GM19043 (cell line): ENCODE results near the gene ZNF18.

Experiments used
- ATAC-seq: cut with Tn5 transposase; IDR thresholded peaks from one replicate; pipeline ENCODE4 v1.9.1; 2021; ENCODE audit warnings: low read depth; ENCODE audit not compliant: unreplicated experiment

Gene ZNF18

DNA sequence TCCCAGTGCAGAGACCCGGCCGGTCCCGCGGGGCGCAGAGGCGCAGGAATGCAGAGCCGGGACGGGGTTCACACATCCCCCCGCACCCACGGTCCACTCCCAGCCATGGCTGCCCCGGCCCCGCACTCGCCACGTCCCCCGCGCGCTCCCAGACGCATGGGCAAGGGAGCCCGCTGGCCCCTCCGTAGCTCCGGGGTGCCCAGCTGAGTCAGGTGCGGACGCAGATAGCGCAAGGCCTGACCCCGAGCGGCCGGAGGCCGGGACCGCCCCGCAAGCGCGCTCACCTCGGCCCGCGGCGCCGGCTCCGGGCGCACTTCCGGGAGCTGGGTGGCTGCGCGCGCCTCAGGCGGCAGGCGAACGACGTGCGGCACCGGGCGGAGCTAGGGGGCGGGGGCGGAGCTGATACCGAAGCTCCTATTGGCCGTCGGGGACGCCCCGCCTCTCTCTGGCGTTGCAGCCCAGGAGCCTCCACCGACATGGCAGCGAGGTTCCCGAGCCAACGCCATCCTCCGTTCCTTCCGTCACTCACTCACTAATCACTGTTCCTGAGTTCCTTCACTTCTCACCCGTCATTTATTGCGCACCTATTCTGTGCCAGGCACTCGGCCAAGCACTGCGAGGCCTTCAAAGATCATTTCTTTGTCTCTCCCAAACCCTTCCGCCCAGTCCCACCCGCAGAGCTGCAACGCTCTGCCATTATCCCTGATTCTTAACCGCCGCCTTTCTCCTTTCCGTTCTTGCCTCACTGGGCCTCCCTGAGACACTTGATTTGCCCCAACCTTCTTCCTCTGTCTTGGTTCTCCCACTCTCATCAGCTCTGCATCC lies at the start of gene ZNF18:
ZNF18 (minus strand) TSS at position 329 of the 825 bp plus-strand sequence. CDS start 4,646 bp downstream, outside the sequence.
- peak; percentile 96 for ATAC-seq

DNA sequence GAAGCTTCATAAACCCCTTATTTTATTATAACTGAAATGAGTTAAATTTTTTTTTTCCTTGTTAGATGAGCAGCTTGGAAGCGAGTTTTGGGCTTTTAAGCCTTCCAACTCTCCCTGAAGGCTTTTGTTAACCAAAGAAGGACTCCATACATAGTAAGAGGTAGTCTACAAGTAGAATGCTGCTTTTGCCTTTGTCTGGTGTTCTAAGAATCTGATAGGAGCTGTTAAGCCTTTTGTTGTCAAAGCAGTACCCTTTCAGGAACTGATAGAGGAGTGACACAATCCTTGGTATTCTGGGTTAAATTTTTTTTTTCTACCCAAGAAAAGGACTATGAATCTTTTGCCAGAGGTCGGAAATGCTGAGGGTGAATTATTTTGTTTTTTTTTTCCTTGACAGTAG lies 49.5 kb upstream of the ZNF18 start:
- ATAC-seq: no peak

DNA sequence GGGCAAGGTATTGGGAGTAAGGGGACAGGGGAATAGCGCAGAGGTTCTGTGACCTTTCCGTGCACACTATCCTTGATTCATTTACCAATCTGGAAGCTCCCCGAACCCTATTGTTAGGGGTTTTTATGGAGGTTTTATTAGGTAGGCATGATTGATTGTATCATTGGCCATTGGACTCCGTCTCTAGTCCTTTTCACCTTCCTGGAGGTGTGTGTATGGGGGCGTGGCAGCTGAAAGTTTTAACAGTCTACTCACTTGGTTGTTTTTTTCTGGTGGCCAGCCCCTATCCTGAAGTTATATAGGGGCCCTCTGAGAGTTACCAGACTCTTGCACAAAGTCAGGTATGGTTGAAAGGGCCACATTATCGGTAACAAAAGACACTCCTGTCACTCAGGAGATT lies 46.4 kb upstream of the ZNF18 start:
- ATAC-seq: no peak

- ATAC-seq: no peak
Measured at GRCh38 chr17:12041312-12041711, 44.0 kb upstream of the ZNF18 start.

DNA sequence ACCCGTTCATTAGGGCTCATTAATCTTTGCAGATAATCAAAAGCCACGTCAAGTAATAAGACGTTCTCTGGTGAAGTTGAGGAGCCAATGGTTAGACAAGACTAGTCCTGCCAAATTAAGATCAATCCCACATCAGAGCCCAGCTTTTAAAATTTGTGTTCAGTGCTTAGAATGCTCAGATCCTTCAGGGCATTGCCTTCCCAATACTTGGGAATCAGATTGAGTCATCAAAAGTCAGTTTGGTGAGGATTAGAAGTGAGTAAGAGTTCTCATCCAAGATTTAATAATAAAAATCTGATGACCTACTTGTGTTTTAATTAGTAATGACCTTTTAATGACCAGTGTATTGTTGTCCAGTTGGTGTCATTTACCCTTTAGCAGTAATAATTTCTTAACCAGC lies 43.2 kb upstream of the ZNF18 start:
- ATAC-seq: no peak

DNA sequence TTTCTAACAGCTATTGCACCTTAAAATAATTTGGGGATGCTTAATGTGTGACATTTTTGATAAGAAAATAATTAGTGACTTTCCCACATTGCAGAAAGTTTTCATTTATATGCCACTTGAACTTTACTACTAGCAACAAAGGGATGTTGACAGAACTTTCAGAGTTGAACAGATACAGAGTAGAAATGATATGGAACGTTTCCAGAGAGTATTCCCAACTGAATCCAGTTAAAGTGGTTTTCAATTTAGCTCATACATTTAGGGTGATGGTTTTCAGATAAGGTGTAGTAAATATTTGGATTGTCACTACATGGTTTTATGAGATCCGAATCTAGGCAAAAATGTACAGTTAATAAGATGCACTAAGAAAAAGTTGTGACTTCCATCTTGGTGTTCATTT lies 40.7 kb upstream of the ZNF18 start:
- no peak for ATAC-seq

DNA sequence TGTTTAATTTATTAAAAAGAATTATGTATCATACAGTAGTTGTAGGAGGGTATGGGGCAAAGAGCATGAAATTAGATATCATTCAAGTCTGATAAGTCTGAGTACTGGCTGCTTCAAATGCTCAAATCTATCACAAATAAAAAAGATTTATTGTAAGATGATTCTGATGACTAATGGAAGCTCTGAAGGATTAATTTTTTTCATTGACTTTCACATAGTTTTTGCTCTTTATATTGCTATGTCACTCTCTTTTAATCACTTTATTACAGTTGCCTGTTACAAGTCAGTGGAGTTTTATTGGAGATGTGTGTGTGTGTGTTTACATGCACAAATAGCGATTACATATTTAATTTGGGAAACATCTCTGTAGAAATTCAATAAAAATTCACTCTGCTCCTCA lies 38.4 kb upstream of the ZNF18 start:
- no peak for ATAC-seq

GRCh38 chr17:12034538-12034937 lies 37.3 kb upstream of the ZNF18 start:
- no peak for ATAC-seq

GRCh38 chr17:12028611-12029010 lies 31.3 kb upstream of the ZNF18 start:
- no peak for ATAC-seq

- no peak for ATAC-seq
Measured at GRCh38 chr17:12027658-12028057, 30.4 kb upstream of the ZNF18 start.

GRCh38 chr17:12024327-12024726 lies 27.1 kb upstream of the ZNF18 start:
- ATAC-seq: no peak

GRCh38 chr17:12022310-12022709 lies 25.0 kb upstream of the ZNF18 start:
- ATAC-seq: no peak

GRCh38 chr17:12021623-12022140 lies 24.4 kb upstream of the ZNF18 start:
- no peak for ATAC-seq

- ATAC-seq: peak; percentile 88
Measured at GRCh38 chr17:12020642-12021622, 23.7 kb upstream of the ZNF18 start, which contains the start of gene MAP2K4. TSS of gene MAP2K4 (plus strand) at chr17:12020877. CDS start at chr17:12020887, 10 bp downstream.

GRCh38 chr17:12007466-12007865 lies 10.2 kb upstream of the ZNF18 start:
- ATAC-seq: no peak

- no peak for ATAC-seq
Measured at GRCh38 chr17:11999696-12000095, 2.4 kb upstream of the ZNF18 start.

DNA sequence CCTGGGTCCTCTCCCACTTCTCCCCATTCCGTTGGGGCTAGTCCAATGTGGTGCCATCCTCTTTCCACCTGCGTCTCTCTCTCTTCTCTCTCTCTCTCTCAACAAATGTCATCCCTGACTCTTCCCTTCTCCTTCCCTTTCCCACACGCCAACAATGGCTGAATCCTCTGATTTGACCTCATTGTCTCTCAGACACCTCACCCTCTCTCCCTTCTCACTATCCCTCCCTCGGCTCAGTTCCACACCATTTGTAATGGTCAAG lies 628 bp upstream of the ZNF18 start:
- no peak for ATAC-seq

DNA sequence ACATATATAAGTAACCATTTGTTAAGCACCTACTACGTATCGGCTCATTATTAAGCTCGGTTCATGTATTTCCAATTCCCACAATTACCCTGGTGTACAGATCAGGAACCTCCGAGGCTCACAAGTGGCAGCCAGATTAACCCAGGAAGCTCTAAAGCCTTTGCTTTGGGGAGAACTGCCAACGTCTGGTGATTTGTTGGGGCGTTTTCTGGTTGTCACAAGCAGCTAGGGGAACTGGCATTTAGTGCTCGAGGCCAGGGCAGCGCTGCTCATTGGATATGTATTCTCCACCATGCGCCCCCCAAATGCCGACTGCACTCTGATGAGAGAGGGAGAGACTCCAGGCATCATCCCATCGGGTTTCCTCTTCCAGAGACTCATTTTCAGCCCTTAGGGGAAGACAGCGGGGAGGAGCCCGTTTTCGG lies 541 bp downstream of the ZNF18 start:
- peak; percentile 32 for ATAC-seq

DNA sequence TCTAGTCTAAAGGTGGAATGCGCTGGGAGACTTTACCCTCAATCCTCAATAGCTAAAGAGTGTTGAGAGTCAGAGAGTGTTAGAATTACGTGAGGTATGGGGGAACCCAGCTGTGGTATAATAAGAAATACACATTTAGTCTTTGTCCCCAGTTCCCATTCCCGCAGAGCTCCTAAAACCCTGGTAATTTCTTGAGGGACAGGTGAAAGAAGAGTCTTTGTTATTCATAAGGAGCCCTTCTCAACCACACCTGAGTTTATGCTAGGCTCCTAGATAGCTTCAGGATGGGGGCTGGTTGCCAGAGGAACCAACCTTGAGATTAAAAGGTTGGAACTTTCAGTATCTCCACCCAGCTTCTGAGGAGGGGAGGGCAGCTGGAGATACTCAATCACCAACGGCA lies 5.8 kb downstream of the ZNF18 start:
- ATAC-seq: no peak

- ATAC-seq: no peak
Measured at GRCh38 chr17:11990363-11990983, 6.8 kb downstream of the ZNF18 start.

DNA sequence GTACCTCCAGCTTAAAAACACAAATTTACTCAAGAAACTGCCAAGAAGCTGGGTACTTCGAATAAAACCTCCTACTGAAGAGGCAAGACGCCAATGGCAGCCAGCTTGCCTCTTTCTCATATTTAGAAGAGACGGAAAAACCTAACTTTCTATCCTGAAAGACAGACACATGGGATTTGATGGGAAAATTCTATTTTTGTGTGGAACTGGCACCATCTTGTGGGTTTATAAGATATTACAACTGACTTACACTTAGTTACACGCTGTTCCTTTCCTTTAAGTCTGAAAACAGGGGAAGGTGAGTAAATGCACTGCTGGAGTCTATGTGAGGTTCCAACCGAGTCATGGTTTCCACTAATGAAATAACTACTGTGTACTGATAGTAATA lies 10.3 kb downstream of the ZNF18 start:
- ATAC-seq: no peak
